Endothelial cell of umbilical vein (primary cell): ENCODE data around the gene ZC3H6. TPM values are rescaled to one million over a fixed set of nuclear protein-coding genes. Genes with fewer than 3 reads are reported as not detected.
A peak's percentile ranks its signal among the peaks of the same experiment; 100 is the strongest.

ENCODE experiments used
- BruUV-seq: library from RNA; stranded (reverse); fragments of 400-500 nt; replicated peaks from 2 replicates; lab custom pipeline; 2021; lab: Mats Ljungman, UMichigan
- CTCF ChIA-PET: fragments of 300-600, 350-600 bp; sonication (Branson Sonifier 250); formaldehyde crosslinking; loops from one replicate; lab custom pipeline; 2021; ENCODE audit warnings: antibody characterized with exemption, inconsistent platforms; lab: Charles Lee
- POLR2A ChIA-PET: fragments of 300-600, 350-600 bp; sonication (Branson Sonifier 250); formaldehyde crosslinking; loops from one replicate; lab custom pipeline; 2021; ENCODE audit warnings: antibody characterized with exemption, inconsistent platforms; lab: Charles Lee
- DNase-seq: peaks from one replicate; pipeline ENCODE4 v3.0.0-alpha.2; 2011; ENCODE audit warnings: low read depth, low spot score
- FAIRE-seq: peaks from 2 replicates; lab custom pipeline; 2011; peaks lifted over from hg19 to GRCh38; lab: Jason Lieb, UNC
- H2AFZ ChIP-seq: 2 replicates; pipeline ENCODE4 v1.6.0; 2012; ENCODE audit warnings: low read depth, low read length, control low read depth, inconsistent platforms
- H3K27ac ChIP-seq: 2 replicates; pipeline ENCODE4 v1.5.1; 2011; ENCODE audit warnings: low read depth, mild to moderate bottlenecking, control low read depth, low read length, moderate library complexity; ENCODE audit not compliant: insufficient read depth
- H3K27me3 ChIP-seq, 2 experiments: 2 replicates each; pipeline versions ENCODE4 v1.6.0 to v1.6.1; 2011; ENCODE audit warnings: low read length in 2 of 2, mixed read lengths in 1 of 2; ENCODE audit not compliant: control insufficient read depth in 2 of 2, insufficient read depth in 2 of 2
- H3K36me3 ChIP-seq, 2 experiments: 2 replicates in 1 of 2; 3 replicates in 1 of 2; pipeline ENCODE4 v1.5.1; 2011; ENCODE audit warnings: low read length in 2 of 2, mild to moderate bottlenecking in 1 of 2, moderate library complexity in 1 of 2; ENCODE audit not compliant: control insufficient read depth in 2 of 2, insufficient read depth in 2 of 2; ENCODE audit errors: extremely low read depth in 1 of 2
- H3K4me1 ChIP-seq: 3 replicates; pipeline ENCODE4 v1.5.1; 2011; ENCODE audit warnings: mild to moderate bottlenecking, low read length; ENCODE audit not compliant: control insufficient read depth, insufficient read depth; ENCODE audit errors: extremely low read depth
- H3K4me2 ChIP-seq: 2 replicates; pipeline ENCODE4 v1.6.1; 2011; ENCODE audit warnings: low read length, control low read depth, mixed read lengths; ENCODE audit not compliant: insufficient read depth
- H3K4me3 ChIP-seq, 3 experiments: fragments of 200-600 bp in 1 of 3; sonication (generic), shearing (Covaris generic) in 1 of 3; replicated peaks in 1 of 3; 2 replicates each; pipeline ENCODE4 v1.5.1; 2011 to 2016; ENCODE audit warnings: control low read depth in 3 of 3, low read length in 3 of 3, mild to moderate bottlenecking in 2 of 3, inconsistent platforms in 1 of 3, low read depth in 1 of 3, moderate library complexity in 1 of 3; ENCODE audit not compliant: insufficient read depth in 1 of 3
- H3K79me2 ChIP-seq: 2 replicates; pipeline ENCODE4 v1.6.0; 2012; ENCODE audit warnings: low read length, inconsistent platforms; ENCODE audit not compliant: control insufficient read depth, insufficient read depth
- H3K9ac ChIP-seq: replicated peaks from 2 replicates; pipeline ENCODE3; 2011; ENCODE audit warnings: low read length, control low read depth; ENCODE audit not compliant: insufficient read depth; ENCODE audit errors: extremely low read depth
- H3K9me1 ChIP-seq: replicated peaks from 3 replicates; pipeline ENCODE4 v1.6.0; 2011; ENCODE audit warnings: mild to moderate bottlenecking, low read length; ENCODE audit not compliant: control insufficient read depth, insufficient read depth; ENCODE audit errors: extremely low read depth
- H3K9me3 ChIP-seq: replicated peaks from 2 replicates; pipeline ENCODE4 v1.5.1; 2012; ENCODE audit warnings: low read length, inconsistent platforms; ENCODE audit not compliant: control insufficient read depth, insufficient read depth
- H4K20me1 ChIP-seq: replicated peaks from 2 replicates; pipeline ENCODE3; 2011; ENCODE audit warnings: mild to moderate bottlenecking, low read length; ENCODE audit not compliant: control insufficient read depth, insufficient read depth; ENCODE audit errors: extremely low read depth
- EZH2 ChIP-seq: IDR thresholded peaks from 2 replicates; pipeline ENCODE4 v1.6.1; 2012; ENCODE audit warnings: borderline replicate concordance, low read depth, mild to moderate bottlenecking, moderate library complexity, low read length, inconsistent platforms; ENCODE audit not compliant: severe bottlenecking
- FOS ChIP-seq: IDR thresholded peaks from 2 replicates; pipeline ENCODE4 v1.6.1; 2011; ENCODE audit warnings: mild to moderate bottlenecking, low read length, moderate library complexity, borderline replicate concordance; ENCODE audit not compliant: insufficient read depth
- GATA2 ChIP-seq: IDR thresholded peaks from 2 replicates; pipeline ENCODE4 v1.7.0; 2011; ENCODE audit warnings: low read depth, mild to moderate bottlenecking, moderate library complexity, mixed read lengths, low read length; ENCODE audit not compliant: insufficient read length, insufficient read depth
- JUN ChIP-seq: IDR thresholded peaks from 2 replicates; pipeline ENCODE4 v1.6.1; 2011; ENCODE audit warnings: borderline replicate concordance, low read depth; ENCODE audit not compliant: insufficient read length, insufficient read depth
- MYC ChIP-seq: IDR thresholded peaks from one replicate; pipeline ENCODE4 v1.6.1; 2011; ENCODE audit warnings: mild to moderate bottlenecking, low read depth, low read length
- dilution Hi-C: fragments of 300-500 bp; cut with MboI; formaldehyde crosslinking; loops from one replicate; pipeline ENCODE4 v1.15.0; 2019; ENCODE audit warnings: low sequenced_read_pairs; ENCODE audit not compliant: extremely low pct_ligation_motif_present
- intact Hi-C: fragments of 100-400 bp; cut with micrococcal nuclease; formaldehyde crosslinking; loops from one replicate; pipeline ENCODE4 v1.10.0; 2022
- polyA plus RNA-seq, 4 experiments: library from polyadenylated mRNA; depleted of rRNA in 3 of 4; stranded (reverse) in 3 of 4; unstranded in 1 of 4; fragments of >200 nt; gene quantifications; 2 replicates each; pipeline versions ENCODE4 v1.2.1 to v1.2.3, GENCODE V29; 2011 to 2012; ENCODE audit warnings: missing spikeins in 1 of 4
- total RNA-seq: library from RNA; stranded (reverse); gene quantifications from 2 replicates; pipeline ENCODE4 v1.2.3, GENCODE V29; 2021
- TF ChIP-seq, protein P1 (sequence below): IDR thresholded peaks from 2 replicates; pipeline ENCODE4 v1.6.1; 2011; ENCODE audit not compliant: insufficient read depth, insufficient read length
- TF ChIP-seq, protein P2 (sequence below), 2 donors: IDR thresholded peaks; 1 replicate in 1 of 2; 2 replicates in 1 of 2; pipeline ENCODE4 v1.5.1; 2011; ENCODE audit warnings: low read length in 2 of 2, mild to moderate bottlenecking in 2 of 2, moderate library complexity in 2 of 2, control low read depth in 1 of 2, inconsistent platforms in 1 of 2, low read depth in 1 of 2; ENCODE audit not compliant: insufficient read depth in 1 of 2; ENCODE audit errors: extremely low read depth in 1 of 2

Gene ZC3H6
- total and polyA plus RNA-seq, 2 donors (not counting 3 experiments of a cell fraction or from before 2014, with no cell fraction given): 0.46 to 3.0 TPM

DNA sequence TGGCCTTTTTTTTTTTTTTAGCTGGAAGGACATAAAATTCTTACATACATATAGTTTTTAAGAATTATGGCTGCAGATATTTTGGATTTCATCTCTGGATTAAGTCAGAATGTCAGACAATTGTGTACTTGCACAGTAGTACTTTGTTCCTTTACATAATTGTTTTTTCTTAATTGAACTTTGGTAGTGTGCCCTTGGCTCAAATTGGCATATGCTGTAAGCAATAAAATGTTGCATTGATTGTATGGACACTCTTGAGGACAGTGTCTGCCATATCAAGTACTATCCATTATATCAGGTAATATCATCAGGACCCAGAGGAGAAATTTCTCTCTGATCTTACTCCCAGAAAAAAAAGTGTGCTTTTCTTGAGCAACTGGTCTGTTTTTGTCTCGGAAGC lies 15.3 kb downstream of the ZC3H6 start:
- Histone ChIP-seq H3K36me3 (no peaks in the 10 kb centered on the region), H4K20me1 (no peaks in the 10 kb centered on the region), H3K4me3 (no peak overlapping the region), H3K9ac (no peak overlapping the region), H3K27me3 (no peaks in the 10 kb centered on the region), H3K9me3 (no peaks in the 10 kb centered on the region), H3K4me2 (peak overlapping the region; percentile 17), H3K9me1 (no peaks in the 10 kb centered on the region), H3K4me1 (peaks cover 12% of the 10 kb centered on the region), H3K79me2 (no peaks in the 10 kb centered on the region), H2AFZ (no peak overlapping the region), H3K27ac (no peak overlapping the region)
- intact Hi-C loops: no loop called here
- dilution Hi-C loops: no loop called here
- no peak for TF ChIP-seq JUN
- no peak for TF ChIP-seq FOS
- TF ChIP-seq GATA2: no peak
- TF ChIP-seq MYC: no peak
- TF ChIP-seq, protein P1, sequence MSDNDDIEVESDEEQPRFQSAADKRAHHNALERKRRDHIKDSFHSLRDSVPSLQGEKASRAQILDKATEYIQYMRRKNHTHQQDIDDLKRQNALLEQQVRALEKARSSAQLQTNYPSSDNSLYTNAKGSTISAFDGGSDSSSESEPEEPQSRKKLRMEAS: no peak
- TF ChIP-seq EZH2: no peak
- TF ChIP-seq, protein P2, sequence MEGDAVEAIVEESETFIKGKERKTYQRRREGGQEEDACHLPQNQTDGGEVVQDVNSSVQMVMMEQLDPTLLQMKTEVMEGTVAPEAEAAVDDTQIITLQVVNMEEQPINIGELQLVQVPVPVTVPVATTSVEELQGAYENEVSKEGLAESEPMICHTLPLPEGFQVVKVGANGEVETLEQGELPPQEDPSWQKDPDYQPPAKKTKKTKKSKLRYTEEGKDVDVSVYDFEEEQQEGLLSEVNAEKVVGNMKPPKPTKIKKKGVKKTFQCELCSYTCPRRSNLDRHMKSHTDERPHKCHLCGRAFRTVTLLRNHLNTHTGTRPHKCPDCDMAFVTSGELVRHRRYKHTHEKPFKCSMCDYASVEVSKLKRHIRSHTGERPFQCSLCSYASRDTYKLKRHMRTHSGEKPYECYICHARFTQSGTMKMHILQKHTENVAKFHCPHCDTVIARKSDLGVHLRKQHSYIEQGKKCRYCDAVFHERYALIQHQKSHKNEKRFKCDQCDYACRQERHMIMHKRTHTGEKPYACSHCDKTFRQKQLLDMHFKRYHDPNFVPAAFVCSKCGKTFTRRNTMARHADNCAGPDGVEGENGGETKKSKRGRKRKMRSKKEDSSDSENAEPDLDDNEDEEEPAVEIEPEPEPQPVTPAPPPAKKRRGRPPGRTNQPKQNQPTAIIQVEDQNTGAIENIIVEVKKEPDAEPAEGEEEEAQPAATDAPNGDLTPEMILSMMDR (IDR thresholded peaks at IDR 0.05; ENCODE audit: extremely low read depth in 1 of 2, insufficient read depth in 1 of 2, low read depth in 1 of 2, low read length in 2 of 2): no peak
- FAIRE-seq: no peak
- ChIA-PET CTCF (no interaction called here), POLR2A (no interaction called here)
- BruUV-seq: no TSS peak
- DNase-seq: no peak
